Left kidney (tissue), 2 donors: ENCODE data around the gene SERPINB1. TPM values are rescaled to one million over a fixed set of nuclear protein-coding genes. Genes with fewer than 3 reads are reported as not detected.
"Not testable (repeated sequence)": the region's sequence is repeated elsewhere in the genome, so short reads cannot be mapped to it uniquely, and the experiment has no call there.

ENCODE experiments used
- DNase-seq: peaks from one replicate; pipeline ENCODE4 v3.0.0-alpha.2; 2013
- polyA plus RNA-seq: library from polyadenylated mRNA; unstranded; fragments of 120-200 nt; gene quantifications from one replicate; pipeline ENCODE4 v1.2.1, GENCODE V29; 2013; ENCODE audit not compliant: insufficient read length

SERPINB1 gene
- polyA plus RNA-seq, 1 donor, result 19.3 TPM

GRCh38 chr6:2817903-2818443, 23.7 kb downstream of the SERPINB1 start:
- DNase-seq, result no peak

GRCh38 chr6:2816158-2816557, 25.5 kb downstream of the SERPINB1 start:
- DNase-seq, result no peak

GRCh38 chr6:2812695-2813094, 29.0 kb downstream of the SERPINB1 start:
- no peak for DNase-seq

GRCh38 chr6:2810092-2810671, 31.5 kb downstream of the SERPINB1 start:
- no peak for DNase-seq

GRCh38 chr6:2809015-2809414, 32.6 kb downstream of the SERPINB1 start:
- no peak for DNase-seq

GRCh38 chr6:2807342-2808090, 34.1 kb downstream of the SERPINB1 start:
- DNase-seq, result no peak

- DNase-seq, result no peak
Observed at GRCh38 chr6:2806644-2807043, 35.0 kb downstream of the SERPINB1 start.

- no peak for DNase-seq
Observed at GRCh38 chr6:2805031-2805430, 36.6 kb downstream of the SERPINB1 start.

GRCh38 chr6:2804516-2804915, 37.1 kb downstream of the SERPINB1 start:
- no peak for DNase-seq

GRCh38 chr6:2803731-2804429, 37.8 kb downstream of the SERPINB1 start:
- DNase-seq, result no peak

- DNase-seq, result no peak
Observed at GRCh38 chr6:2802521-2803060, 39.1 kb downstream of the SERPINB1 start.

GRCh38 chr6:2801687-2802086, 40.0 kb downstream of the SERPINB1 start:
- not testable (repeated sequence) for DNase-seq

GRCh38 chr6:2800552-2801316, 40.9 kb downstream of the SERPINB1 start:
- DNase-seq, result no peak

GRCh38 chr6:2799936-2800527, 41.6 kb downstream of the SERPINB1 start:
- no peak for DNase-seq

- DNase-seq, result no peak
Observed at GRCh38 chr6:2798586-2799134, 43.0 kb downstream of the SERPINB1 start.

GRCh38 chr6:2797564-2798031, 44.1 kb downstream of the SERPINB1 start:
- peak; percentile 31 for DNase-seq

GRCh38 chr6:2796861-2797260, 44.8 kb downstream of the SERPINB1 start:
- no peak for DNase-seq

GRCh38 chr6:2795956-2796355, 45.7 kb downstream of the SERPINB1 start:
- DNase-seq, result no peak

GRCh38 chr6:2795162-2795561, 46.5 kb downstream of the SERPINB1 start:
- DNase-seq, result no peak

GRCh38 chr6:2794171-2794730, 47.4 kb downstream of the SERPINB1 start:
- DNase-seq, result no peak
